Measurements from ENCODE around the gene TBC1D3D.
"Not testable (repeated sequence)": the region's sequence is repeated elsewhere in the genome, so short reads cannot be mapped to it uniquely, and the experiment has no call there.

Gene TBC1D3D

GRCh38 chr17:38003676-38004075, at the start of gene TBC1D3D:
Gene TBC1D3D, plus strand, starts transcription at chr17:38003976. Its CDS starts 1,585 bp downstream, at chr17:38005561.
- DNase-seq (ENCODE audit: low spot score): not testable (repeated sequence)

DNA sequence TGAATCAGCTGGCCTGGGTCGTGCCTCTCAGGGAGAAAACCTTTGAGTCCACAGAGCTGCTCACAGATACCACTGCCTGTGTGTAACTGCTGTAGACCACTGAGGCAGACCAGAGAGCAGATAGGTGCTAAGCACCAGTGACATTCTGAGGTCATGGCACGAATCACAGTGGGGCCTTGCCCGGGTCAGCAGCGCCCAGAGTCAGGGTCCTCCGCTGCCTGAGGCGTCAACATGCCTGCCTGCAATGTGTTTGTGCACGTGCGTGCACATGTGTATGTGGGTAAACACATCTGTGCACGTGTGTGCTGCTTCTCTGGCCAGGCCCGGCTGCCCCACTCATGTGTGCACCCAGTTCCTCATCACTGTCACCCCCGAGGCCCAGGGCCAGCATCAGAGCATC, 14.8 kb upstream of the TBC1D3D start, which contains the start of gene TBC1D3L:
TSS of gene TBC1D3L (minus strand) at position 101 of the 400 bp plus-strand sequence. CDS start 1,540 bp downstream, outside the sequence.
- not testable (repeated sequence) for DNase-seq (ENCODE audit: low spot score)
